NCI-H446 treated with DMSO at 0.1 percent for 48 hours (cell line): ENCODE data around the gene NTSR1.

Experiments used
- DNase-seq: peaks from one replicate; lab custom pipeline; 2025; lab: John Stamatoyannopoulos, UW

Gene NTSR1

GRCh38 chr20:62708591-62709536, at the start of gene NTSR1:
Gene NTSR1 (plus strand): TSS chr20:62708836. CDS start chr20:62709208, 372 bp downstream.
- no peak for DNase-seq

GRCh38 chr20:62659488-62660239, 49.0 kb upstream of the NTSR1 start:
- DNase-seq, result no peak

- DNase-seq, result no peak
Observed at GRCh38 chr20:62660240-62660615, 48.4 kb upstream of the NTSR1 start.

GRCh38 chr20:62660768-62661167, 47.9 kb upstream of the NTSR1 start:
- DNase-seq, result no peak

- no peak for DNase-seq
Observed at GRCh38 chr20:62661647-62662046, 47.0 kb upstream of the NTSR1 start.

GRCh38 chr20:62662422-62662821, 46.2 kb upstream of the NTSR1 start:
- DNase-seq, result no peak

- DNase-seq, result no peak
Observed at GRCh38 chr20:62663145-62664018, 45.3 kb upstream of the NTSR1 start.

- no peak for DNase-seq
Observed at GRCh38 chr20:62664019-62664971, 44.3 kb upstream of the NTSR1 start.

GRCh38 chr20:62665153-62665754, 43.4 kb upstream of the NTSR1 start:
- no peak for DNase-seq

GRCh38 chr20:62665826-62666735, 42.6 kb upstream of the NTSR1 start:
- DNase-seq, result no peak

GRCh38 chr20:62666736-62667529, 41.7 kb upstream of the NTSR1 start:
- no peak for DNase-seq

GRCh38 chr20:62667530-62668440, 40.9 kb upstream of the NTSR1 start:
- DNase-seq, result no peak

- DNase-seq, result peak; percentile 22
Observed at GRCh38 chr20:62668441-62669027, 40.1 kb upstream of the NTSR1 start.

- no peak for DNase-seq
Observed at GRCh38 chr20:62669249-62669648, 39.4 kb upstream of the NTSR1 start.

- DNase-seq, result no peak
Observed at GRCh38 chr20:62670156-62670555, 38.5 kb upstream of the NTSR1 start.

GRCh38 chr20:62670998-62671397, 37.6 kb upstream of the NTSR1 start:
- no peak for DNase-seq

- no peak for DNase-seq
Observed at GRCh38 chr20:62671765-62672164, 36.9 kb upstream of the NTSR1 start.
